RCC 7860 (cell line): ENCODE measurements around the gene NEU2.
A peak's percentile ranks its signal among the peaks of the same experiment; 100 is the strongest.
"Not testable (repeated sequence)": the region's sequence is repeated elsewhere in the genome, so short reads cannot be mapped to it uniquely, and the experiment has no call there.

Experiments
- DNase-seq: peaks from one replicate; pipeline ENCODE4 v3.0.0-alpha.2; 2015; ENCODE audit warnings: low spot score
- FAIRE-seq: peaks from 2 replicates; lab custom pipeline; 2012; peaks lifted over from hg19 to GRCh38; lab: Jason Lieb, UNC

The NEU2 gene

GRCh38 chr2:233033672-233034071 lies 1.2 kb downstream of the NEU2 start:
- DNase-seq (peak; percentile 75), FAIRE-seq (no peak)

GRCh38 chr2:233034091-233034882 lies 1.8 kb downstream of the NEU2 start:
- no peak for DNase-seq
- no peak for FAIRE-seq

GRCh38 chr2:233035426-233036161 lies 3.1 kb downstream of the NEU2 start:
- FAIRE-seq = no peak
- DNase-seq = no peak

GRCh38 chr2:233036162-233036838 lies 3.8 kb downstream of the NEU2 start:
- DNase-seq (no peak), FAIRE-seq (no peak)

- FAIRE-seq (no peak), DNase-seq (no peak)
These were observed 4.6 kb downstream of the NEU2 start for GRCh38 chr2:233037078-233037477.

- FAIRE-seq = no peak
These were observed 6.9 kb downstream of the NEU2 start for GRCh38 chr2:233039212-233039845.

GRCh38 chr2:233039846-233040530 lies 7.5 kb downstream of the NEU2 start:
- FAIRE-seq (no peak), DNase-seq (no peak)

More at GRCh38 chr2:233039212-233039845, 6.9 kb downstream of the NEU2 start:
- no peak for DNase-seq

GRCh38 chr2:233040571-233040970 lies 8.1 kb downstream of the NEU2 start:
- FAIRE-seq = no peak
- no peak for DNase-seq

- DNase-seq = no peak
- no peak for FAIRE-seq
These were observed 9.4 kb downstream of the NEU2 start for GRCh38 chr2:233041722-233042323.

- DNase-seq = no peak
- FAIRE-seq = no peak
These were observed 10.1 kb downstream of the NEU2 start for GRCh38 chr2:233042549-233042948.

GRCh38 chr2:233044974-233045605 lies 12.6 kb downstream of the NEU2 start:
- no peak for DNase-seq
- FAIRE-seq = no peak

- FAIRE-seq (no peak), DNase-seq (no peak)
These were observed 14.7 kb downstream of the NEU2 start for GRCh38 chr2:233047206-233047605.

- DNase-seq = no peak
- no peak for FAIRE-seq
These were observed 15.2 kb downstream of the NEU2 start for GRCh38 chr2:233047667-233048066.

GRCh38 chr2:233048569-233049193 lies 16.2 kb downstream of the NEU2 start:
- no peak for FAIRE-seq
- no peak for DNase-seq

GRCh38 chr2:233049194-233049761 lies 16.8 kb downstream of the NEU2 start:
- no peak for FAIRE-seq
- DNase-seq = no peak

GRCh38 chr2:233051241-233052149 lies 19.0 kb downstream of the NEU2 start:
- no peak for FAIRE-seq
- no peak for DNase-seq

- DNase-seq, FAIRE-seq: not testable (repeated sequence)
These were observed 20.0 kb downstream of the NEU2 start for GRCh38 chr2:233052517-233052916.
